Astrocyte (in vitro differentiated cells and primary cell): ENCODE results near the gene SREBF2. TPM values are rescaled to one million over a fixed set of nuclear protein-coding genes. Genes with fewer than 3 reads are reported as not detected.

ENCODE experiments used
- DNase-seq: peaks from one replicate; pipeline ENCODE4 v3.0.0-alpha.2; 2010; ENCODE audit warnings: low read depth
- FAIRE-seq: peaks from 2 replicates; lab custom pipeline; 2011; peaks lifted over from hg19 to GRCh38; lab: Jason Lieb, UNC
- H2AFZ ChIP-seq: 2 replicates; pipeline ENCODE4 v1.6.0; 2012; ENCODE audit warnings: low read depth, low read length, inconsistent platforms
- H3K27ac ChIP-seq: 2 replicates; pipeline ENCODE4 v1.5.1; 2011; ENCODE audit warnings: low read depth, low read length, inconsistent platforms
- H3K27me3 ChIP-seq: 2 replicates; pipeline ENCODE4 v1.6.0; 2011; ENCODE audit warnings: low read length, inconsistent platforms; ENCODE audit not compliant: insufficient read depth
- H3K36me3 ChIP-seq: 2 replicates; pipeline ENCODE4 v1.5.1; 2011; ENCODE audit warnings: low read length, inconsistent platforms; ENCODE audit not compliant: insufficient read depth
- H3K4me1 ChIP-seq: 2 replicates; pipeline ENCODE4 v1.5.1; 2011; ENCODE audit warnings: low read length, inconsistent platforms; ENCODE audit not compliant: insufficient read depth
- H3K4me2 ChIP-seq: 2 replicates; pipeline ENCODE4 v1.6.0; 2012; ENCODE audit warnings: low read length, inconsistent platforms
- H3K4me3 ChIP-seq: 2 replicates; pipeline ENCODE4 v1.5.1; 2011; ENCODE audit warnings: low read depth, mild to moderate bottlenecking, low read length, inconsistent platforms; ENCODE audit not compliant: insufficient read depth
- H3K79me2 ChIP-seq: 2 replicates; pipeline ENCODE4 v1.6.0; 2012; ENCODE audit warnings: mild to moderate bottlenecking, low read length, inconsistent platforms; ENCODE audit not compliant: insufficient read depth
- H3K9ac ChIP-seq: 2 replicates; pipeline ENCODE4 v1.6.0; 2012; ENCODE audit warnings: mild to moderate bottlenecking, low read length, inconsistent platforms
- H3K9me3 ChIP-seq: 2 replicates; pipeline ENCODE4 v1.5.1; 2012; ENCODE audit warnings: low read depth, mild to moderate bottlenecking, low read length, inconsistent platforms; ENCODE audit not compliant: insufficient read depth
- H4K20me1 ChIP-seq: 2 replicates; pipeline ENCODE4 v1.6.0; 2012; ENCODE audit warnings: low read length, inconsistent platforms; ENCODE audit not compliant: insufficient read depth
- H3K27ac Mint-ChIP-seq: one replicate; pipeline ENCODE4 v1.8.0; 2021; ENCODE audit warnings: mild to moderate bottlenecking, mixed read lengths; ENCODE audit not compliant: unreplicated experiment
- H3K27me3 Mint-ChIP-seq: one replicate; pipeline ENCODE4 v1.8.0; 2021; ENCODE audit warnings: low read depth, mixed read lengths; ENCODE audit not compliant: unreplicated experiment
- H3K36me3 Mint-ChIP-seq: one replicate; pipeline ENCODE4 v1.8.0; 2021; ENCODE audit warnings: low read depth, mixed read lengths; ENCODE audit not compliant: unreplicated experiment
- H3K4me1 Mint-ChIP-seq: one replicate; pipeline ENCODE4 v1.8.0; 2021; ENCODE audit warnings: low read depth, mixed read lengths; ENCODE audit not compliant: unreplicated experiment
- H3K4me3 Mint-ChIP-seq: one replicate; pipeline ENCODE4 v1.8.0; 2021; ENCODE audit warnings: mild to moderate bottlenecking, moderate library complexity, mixed read lengths; ENCODE audit not compliant: unreplicated experiment
- H3K9me3 Mint-ChIP-seq: one replicate; pipeline ENCODE4 v1.8.0; 2021; ENCODE audit warnings: mild to moderate bottlenecking, mixed read lengths; ENCODE audit not compliant: unreplicated experiment
- EZH2 ChIP-seq: IDR thresholded peaks from 2 replicates; pipeline ENCODE4 v1.6.1; 2012; ENCODE audit warnings: mild to moderate bottlenecking, low read length, inconsistent platforms; ENCODE audit not compliant: insufficient read depth
- total RNA-seq: library from RNA; stranded (reverse); gene quantifications from 2 replicates; pipeline ENCODE4 v1.2.1, GENCODE V29; 2021
- TF ChIP-seq, protein P1 (sequence below): IDR thresholded peaks from 2 replicates; pipeline ENCODE4 v1.5.1; 2011; ENCODE audit warnings: low read depth, mild to moderate bottlenecking, inconsistent platforms, low read length, moderate library complexity; ENCODE audit not compliant: insufficient read depth

Gene SREBF2
- total RNA-seq, 1 donor from 2014 or later, result 83.9 TPM

DNA sequence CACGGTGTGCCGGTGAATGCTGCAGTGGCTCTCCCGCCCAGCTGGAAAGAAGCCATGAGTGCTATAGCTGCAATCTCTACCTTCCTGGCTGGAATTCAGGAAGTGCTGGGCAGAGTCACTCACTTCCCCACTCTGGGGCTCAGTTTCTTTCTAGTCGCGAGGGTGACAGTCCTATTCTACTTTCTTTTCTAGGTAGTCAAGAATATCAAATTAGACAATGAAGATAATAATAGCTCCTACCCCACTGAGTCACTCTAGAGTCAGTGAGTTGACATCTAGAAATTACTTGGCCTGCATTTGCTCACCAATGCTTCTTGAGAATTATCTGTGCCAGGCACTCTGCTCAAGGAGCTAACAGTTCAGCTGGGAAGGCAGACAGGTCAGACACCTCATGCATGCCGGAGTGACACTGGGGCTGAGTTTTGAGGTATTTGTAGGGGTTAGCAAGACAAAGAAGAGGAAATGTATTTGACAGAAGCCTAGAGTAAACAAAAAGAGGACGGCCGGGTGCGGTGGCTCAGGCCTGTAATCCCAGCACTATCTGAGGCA is 110.8 kb downstream of the SREBF2 start:
- Histone ChIP-seq H3K4me1 (peaks cover 25% of the 10 kb centered on the region), H3K4me3 (no peak overlapping the region), H3K27me3 (no peaks in the 10 kb centered on the region), H3K9me3 (no peaks in the 10 kb centered on the region), H3K79me2 (peaks cover 7% of the 10 kb centered on the region), H3K9ac (peak overlapping the region; percentile 12), H3K36me3 (peaks cover 4% of the 10 kb centered on the region), H3K27ac (no peak overlapping the region), H3K4me2 (peak overlapping the region; percentile 57), H2AFZ (no peak overlapping the region), H4K20me1 (peaks cover 9% of the 10 kb centered on the region)
- Mint-ChIP-seq H3K4me3 (peak overlapping the region; percentile 55), H3K4me1 (peaks cover 8% of the 10 kb centered on the region), H3K27ac (no peak overlapping the region), H3K27me3 (no peaks in the 10 kb centered on the region), H3K9me3 (peaks cover 2% of the 10 kb centered on the region), H3K36me3 (no peaks in the 10 kb centered on the region)
- peak; percentile 22 for DNase-seq
- no peak for TF ChIP-seq EZH2
- TF ChIP-seq, protein P1, sequence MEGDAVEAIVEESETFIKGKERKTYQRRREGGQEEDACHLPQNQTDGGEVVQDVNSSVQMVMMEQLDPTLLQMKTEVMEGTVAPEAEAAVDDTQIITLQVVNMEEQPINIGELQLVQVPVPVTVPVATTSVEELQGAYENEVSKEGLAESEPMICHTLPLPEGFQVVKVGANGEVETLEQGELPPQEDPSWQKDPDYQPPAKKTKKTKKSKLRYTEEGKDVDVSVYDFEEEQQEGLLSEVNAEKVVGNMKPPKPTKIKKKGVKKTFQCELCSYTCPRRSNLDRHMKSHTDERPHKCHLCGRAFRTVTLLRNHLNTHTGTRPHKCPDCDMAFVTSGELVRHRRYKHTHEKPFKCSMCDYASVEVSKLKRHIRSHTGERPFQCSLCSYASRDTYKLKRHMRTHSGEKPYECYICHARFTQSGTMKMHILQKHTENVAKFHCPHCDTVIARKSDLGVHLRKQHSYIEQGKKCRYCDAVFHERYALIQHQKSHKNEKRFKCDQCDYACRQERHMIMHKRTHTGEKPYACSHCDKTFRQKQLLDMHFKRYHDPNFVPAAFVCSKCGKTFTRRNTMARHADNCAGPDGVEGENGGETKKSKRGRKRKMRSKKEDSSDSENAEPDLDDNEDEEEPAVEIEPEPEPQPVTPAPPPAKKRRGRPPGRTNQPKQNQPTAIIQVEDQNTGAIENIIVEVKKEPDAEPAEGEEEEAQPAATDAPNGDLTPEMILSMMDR, result no peak
- no peak for FAIRE-seq

- Mint-ChIP-seq H3K4me1 (peaks cover 4% of the 10 kb centered on the region), H3K4me3 (peak within 1 kb of the TSS; percentile 86), H3K36me3 (no peaks in the 10 kb centered on the region), H3K9me3 (peaks cover 2% of the 10 kb centered on the region), H3K27ac (peak within 1 kb of the TSS; percentile 26), H3K27me3 (peaks cover 3% of the 10 kb centered on the region)
- Histone ChIP-seq H3K9me3 (no peaks in the 10 kb centered on the region), H2AFZ (peak within 1 kb of the TSS; percentile 99), H3K79me2 (peaks cover 7% of the 10 kb centered on the region), H3K27me3 (no peaks in the 10 kb centered on the region), H3K9ac (peak within 1 kb of the TSS; percentile 80), H3K36me3 (peaks cover 4% of the 10 kb centered on the region), H3K4me1 (peaks cover 19% of the 10 kb centered on the region), H3K4me2 (peak within 1 kb of the TSS; percentile 96), H3K27ac (peak within 1 kb of the TSS; percentile 73), H4K20me1 (peaks cover 6% of the 10 kb centered on the region), H3K4me3 (peak within 1 kb of the TSS; percentile 82)
- TF ChIP-seq, protein P1, result no peak
- no peak for TF ChIP-seq EZH2
- FAIRE-seq, result no peak
- peak; percentile 82 for DNase-seq
These were observed 113.9 kb downstream of the SREBF2 start, which contains the start of gene CENPM for GRCh38 chr22:41946629-41947423. TSS of gene CENPM (minus strand) at chr22:41947152. CDS start at chr22:41947076, 76 bp downstream.
